HG03442 (cell line): ENCODE results near the gene SREK1IP1.

ENCODE experiments used
- ATAC-seq: cut with Tn5 transposase; IDR thresholded peaks from one replicate; pipeline ENCODE4 v1.9.1; 2021; ENCODE audit warnings: mild to moderate bottlenecking, moderate library complexity; ENCODE audit not compliant: unreplicated experiment

The SREK1IP1 gene

DNA sequence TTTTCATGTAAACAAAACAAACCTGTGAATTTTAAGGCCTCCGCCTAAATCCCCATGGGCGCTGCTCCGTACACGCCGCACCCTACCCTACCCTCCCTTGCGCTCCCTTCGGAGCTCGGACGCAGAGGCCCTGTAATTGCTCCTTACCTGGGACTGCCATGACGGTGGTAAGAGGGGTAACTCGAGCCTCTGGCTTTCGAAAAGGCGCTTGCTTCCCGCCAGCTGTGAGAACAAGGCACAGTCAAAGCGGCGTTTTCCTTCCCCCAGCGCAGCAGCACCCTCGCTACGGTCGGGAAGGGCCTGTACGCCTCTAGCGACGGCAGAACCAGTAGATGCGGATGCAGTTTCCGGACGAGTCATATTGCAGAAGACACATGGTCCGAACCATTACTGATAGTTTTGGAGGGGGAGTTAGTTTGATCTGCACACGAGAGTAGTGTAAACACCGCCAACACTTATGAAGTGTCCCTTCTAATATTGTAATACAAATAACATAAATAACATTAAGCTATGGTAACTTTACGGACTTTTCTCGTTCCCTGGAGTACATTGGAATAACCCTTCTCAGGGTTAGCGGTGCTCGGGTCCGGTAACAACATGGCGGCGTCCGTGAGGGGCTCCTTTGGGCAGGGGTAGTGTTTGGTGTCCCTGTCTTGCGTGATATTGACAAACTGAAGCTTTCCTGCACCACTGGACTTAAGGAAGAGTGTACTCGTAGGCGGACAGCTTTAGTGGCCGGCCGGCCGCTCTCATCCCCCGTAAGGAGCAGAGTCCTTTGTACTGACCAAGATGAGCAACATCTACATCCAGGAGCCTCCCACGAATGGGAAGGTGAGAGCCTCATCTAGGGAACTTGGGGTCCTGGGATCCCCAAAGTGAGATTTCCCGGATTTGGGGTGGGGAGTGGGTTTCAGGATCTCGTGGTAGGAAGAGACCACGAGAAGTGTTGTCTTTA, at the start of gene SREK1IP1, which contains the start of gene CWC27:
Gene SREK1IP1 (minus strand): TSS at position 334 of the 955 bp plus-strand sequence. CDS start 174 bp downstream, at position 160.
Gene CWC27 (plus strand): TSS at position 573 of the 955 bp plus-strand sequence. CDS start 217 bp downstream, at position 790.
- ATAC-seq = peak; percentile 97

DNA sequence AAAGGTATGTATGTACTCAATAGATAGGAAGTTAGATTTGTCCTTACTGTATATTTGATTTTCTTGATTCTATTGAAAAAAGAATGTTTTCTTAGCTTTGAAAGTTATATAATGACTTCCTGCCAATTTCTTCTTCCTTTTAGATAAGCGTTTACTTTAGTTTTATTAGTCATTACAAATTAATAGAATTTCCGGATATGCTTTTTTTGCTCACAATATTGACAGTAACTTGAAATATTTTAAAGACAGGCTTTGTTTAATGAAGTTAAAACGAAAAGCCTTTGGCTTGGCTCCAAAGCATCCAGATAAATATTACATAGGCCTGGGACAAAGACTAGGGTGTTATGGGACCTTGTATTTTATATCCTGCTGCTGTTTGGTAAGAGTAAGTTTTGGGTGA, 49.8 kb upstream of the SREK1IP1 start:
- no peak for ATAC-seq

DNA sequence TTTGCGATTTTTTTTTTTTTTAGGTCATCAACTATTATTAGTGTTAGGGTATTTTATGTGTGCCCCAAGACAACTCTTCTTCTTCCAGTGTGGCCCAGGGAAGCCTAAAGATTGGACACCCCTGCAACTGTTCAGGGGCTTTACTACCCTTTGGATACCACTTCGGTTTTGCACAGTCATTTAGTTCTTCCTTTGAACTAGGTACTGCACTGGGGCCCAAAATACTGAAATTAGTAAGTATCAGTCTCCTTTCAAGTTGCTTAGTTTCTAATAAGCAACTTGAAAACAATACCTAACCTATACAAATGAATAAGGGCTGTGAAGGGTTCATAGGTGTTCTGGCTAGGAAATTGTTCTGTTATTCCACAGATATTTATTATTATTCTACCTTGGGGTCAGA, 45.6 kb upstream of the SREK1IP1 start:
- ATAC-seq = peak; percentile 97

DNA sequence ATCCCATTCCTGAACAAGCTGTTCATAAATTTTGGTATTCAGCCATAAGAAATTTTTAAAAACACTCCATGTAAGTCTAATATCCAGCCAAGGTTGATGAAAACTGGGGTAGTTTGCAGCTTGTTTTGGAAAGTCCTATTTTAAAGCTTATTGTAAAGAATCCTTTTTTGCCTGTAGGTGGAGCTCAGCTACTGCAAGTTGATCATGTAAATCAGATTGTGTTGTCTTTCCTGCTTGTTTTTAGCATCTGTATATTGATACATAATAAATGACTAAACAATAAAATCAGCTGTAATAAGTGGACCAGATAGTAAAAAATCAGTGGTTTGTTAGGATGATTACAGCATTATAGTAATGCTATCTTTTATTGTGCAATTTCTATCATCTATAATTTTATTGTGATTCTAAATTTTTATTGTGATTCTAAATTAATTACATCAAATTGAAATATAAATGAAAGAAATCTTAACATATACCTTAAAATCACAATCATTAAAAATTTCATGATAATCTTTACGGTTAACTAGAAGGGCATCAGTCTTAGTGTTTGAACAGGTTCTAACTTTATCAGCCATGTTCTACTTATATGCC, 42.7 kb upstream of the SREK1IP1 start:
- no peak for ATAC-seq

DNA sequence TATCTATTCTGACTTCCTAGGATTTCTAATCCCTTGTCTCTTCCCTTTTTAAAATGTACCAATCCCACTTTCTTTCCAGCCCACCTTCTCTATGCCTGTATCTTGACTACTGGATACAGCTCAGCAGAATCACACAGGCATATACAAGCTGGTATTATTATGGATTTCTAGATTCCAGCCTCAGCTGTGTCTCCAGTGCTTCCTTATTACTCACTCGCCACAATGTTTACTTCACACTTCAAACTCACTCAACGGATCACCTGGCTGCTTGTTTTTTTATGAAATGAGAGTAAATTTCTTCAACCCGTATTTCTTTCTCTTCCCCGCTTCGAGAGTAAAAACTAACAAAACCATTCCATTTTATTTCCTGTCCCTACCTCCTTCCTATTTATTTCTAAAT, 39.0 kb upstream of the SREK1IP1 start:
- ATAC-seq = no peak

DNA sequence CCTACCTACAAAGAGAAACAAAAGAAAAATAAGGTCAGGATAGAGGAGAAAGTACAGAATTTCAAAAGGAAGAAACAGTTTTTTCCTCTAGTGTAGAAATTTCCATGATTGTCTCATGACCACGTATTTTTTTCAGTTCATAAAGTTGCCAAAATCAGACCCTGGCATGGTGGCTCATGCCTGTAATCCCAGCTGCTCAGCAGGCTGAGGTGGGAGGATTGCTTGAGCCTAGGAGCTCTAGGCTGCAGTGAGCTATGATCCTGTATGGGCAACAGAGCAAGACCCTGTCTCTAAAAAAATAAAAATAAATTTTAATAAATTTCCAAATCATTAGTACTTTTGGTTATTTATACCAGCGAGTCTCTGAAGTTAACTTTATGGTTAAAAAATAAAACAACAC, 38.0 kb upstream of the SREK1IP1 start:
- ATAC-seq = no peak

DNA sequence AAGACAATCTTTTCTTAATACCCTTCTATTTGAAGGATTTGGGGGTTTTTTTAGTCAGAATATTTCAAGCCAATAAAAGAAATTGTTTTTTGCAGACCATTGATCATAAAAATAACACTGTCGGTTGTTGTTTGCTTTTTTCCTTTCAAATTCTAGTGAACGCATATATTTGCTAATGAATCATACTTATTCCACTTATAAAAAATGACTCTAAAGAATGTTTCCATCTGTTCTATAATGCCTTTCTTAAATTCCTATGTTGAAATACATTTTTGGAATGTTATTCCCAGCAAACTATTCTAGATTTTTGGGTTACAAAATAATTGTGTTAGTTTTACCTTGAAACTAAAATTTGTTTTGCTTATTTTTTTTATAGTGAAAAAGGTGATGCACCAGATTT, 32.4 kb upstream of the SREK1IP1 start:
- no peak for ATAC-seq

DNA sequence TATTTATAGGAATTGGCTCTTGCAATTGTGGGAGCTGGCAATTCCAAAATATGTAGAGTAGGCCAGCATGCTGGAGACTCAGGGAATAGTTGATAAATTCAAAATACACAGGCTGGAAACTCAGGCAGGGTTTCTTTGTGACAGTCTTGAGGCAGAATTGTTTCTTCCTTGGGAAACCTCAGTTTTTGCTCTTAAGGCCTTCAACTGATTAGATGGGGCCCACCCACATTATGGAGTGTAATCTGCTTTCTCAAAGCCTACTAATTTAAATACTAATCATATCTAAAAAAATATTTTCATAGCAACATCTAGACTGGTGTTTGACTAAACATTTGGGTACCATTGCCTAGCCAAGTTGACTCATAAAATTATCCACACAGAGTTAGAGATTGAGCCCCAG, 27.8 kb upstream of the SREK1IP1 start:
- ATAC-seq = no peak

DNA sequence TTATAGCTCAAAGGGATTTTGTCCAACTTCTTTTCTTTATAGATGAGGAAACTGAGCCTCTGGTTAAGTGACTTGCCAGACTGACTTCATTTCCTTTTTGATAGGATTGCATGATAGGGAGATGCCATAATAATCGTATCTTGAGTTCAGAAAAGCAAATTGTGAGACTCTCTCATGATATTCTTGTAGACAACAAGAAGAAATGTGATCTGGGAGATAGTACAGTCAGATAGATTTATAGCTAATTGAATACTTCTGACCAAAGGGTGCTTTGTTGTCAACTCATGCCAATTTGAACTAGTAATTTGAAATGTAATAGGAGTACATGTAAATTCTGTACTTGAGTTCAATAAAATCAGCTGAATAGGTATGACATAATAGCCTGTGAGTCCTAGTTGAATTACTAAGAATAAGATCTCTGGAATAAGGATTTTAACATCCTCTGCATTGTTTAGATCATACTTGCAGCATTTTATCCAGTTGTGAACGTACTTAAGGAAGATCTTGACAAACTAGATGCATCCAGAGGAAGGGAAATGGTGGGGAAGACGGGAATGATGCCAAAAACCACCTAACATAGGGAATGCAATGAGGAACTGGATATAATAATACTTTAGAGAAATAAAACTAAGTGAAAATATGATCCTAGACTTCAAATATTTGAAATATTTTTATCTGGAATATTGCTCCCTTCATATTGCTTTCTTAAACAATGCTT, 25.7 kb upstream of the SREK1IP1 start:
- no peak for ATAC-seq

DNA sequence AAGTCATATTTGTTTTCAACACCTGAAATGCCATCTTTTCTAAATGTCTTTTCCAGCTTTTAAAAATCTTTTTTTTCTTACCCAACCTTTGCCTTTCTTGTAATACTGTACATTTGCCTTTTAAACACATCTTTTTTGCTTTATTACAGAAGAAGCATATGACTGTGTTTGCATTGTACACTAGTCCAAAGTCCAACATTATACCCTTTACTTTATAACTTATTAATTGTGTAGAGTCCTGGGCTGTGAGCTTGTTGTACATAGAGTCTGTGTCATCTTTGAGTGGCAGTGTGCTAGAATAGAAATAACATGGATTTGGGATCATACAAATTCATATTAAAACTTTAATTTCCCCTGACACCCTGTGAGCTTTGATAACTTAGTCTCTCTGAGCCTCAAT, 24.0 kb upstream of the SREK1IP1 start:
- no peak for ATAC-seq

DNA sequence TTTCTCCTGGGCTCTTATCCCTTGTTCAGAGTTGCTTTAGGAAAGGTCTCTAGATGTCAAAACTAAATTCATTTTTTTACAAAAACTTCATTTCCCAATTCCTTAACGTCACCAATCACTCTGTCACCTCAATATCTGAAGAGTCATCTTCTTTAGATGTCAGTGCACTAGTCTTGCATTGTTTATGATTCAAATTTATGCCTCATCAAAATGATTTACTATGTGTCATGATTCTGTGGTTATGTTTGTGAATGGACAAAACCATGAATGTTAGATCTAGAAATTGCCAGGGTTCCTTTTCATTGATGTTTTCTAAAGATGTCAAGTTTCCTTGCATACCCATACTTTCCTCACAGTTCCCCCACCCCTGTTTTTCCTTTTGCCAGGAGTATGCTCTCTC, 21.7 kb upstream of the SREK1IP1 start:
- ATAC-seq = no peak

DNA sequence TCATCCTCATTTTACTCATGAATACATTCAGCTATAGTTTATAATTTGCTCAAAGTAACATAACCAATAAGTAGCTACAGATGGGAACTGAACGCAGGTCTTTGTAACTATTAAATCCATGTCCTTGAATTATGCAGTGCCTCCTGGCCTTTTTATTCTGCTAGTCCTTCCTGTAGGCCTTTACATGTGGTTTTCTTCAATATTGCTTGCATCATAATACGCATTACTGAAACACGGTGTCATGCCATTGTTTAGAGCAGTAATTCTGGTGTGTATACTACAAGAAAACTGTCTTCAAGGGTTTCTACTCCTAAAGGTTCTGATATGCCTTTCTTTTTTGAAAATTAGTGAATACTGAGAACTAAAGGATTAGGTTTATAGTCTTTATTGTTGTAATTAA, 21.0 kb upstream of the SREK1IP1 start:
- ATAC-seq = no peak

DNA sequence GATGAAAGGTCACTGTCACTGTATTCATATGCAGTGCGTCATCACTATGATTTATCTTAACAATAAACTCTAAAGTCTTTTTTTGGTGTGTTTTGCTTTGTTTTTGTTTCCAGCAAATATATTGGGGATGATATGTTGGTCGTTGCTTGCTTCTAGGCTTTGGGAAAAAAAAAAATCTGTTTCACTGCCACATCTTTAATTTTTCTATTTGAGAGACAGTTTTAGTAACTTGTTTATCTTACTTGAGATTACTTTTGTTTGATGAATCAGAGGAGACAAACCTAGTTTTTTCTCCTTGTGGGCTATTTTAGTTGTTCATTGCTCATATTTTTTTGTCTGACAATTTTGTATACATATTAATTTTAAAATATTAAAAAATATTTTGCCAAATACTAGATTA, 19.7 kb upstream of the SREK1IP1 start:
- no peak for ATAC-seq

DNA sequence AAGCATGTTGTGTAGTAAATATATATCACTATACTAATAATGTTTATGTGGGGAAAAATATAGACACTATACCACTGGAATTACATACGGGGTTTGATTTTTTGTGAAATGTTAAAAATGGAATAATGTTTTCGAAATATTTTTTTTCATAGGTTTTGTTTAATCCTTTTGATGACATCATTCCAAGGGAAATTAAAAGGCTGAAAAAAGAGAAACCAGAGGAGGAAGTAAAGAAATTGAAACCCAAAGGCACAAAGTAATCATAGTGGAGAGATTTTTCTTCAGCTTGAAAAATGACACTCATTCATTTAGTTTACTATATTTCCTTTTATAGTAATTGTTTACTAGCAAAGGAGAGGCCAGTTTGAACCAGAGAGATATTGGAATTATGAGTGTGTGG, 17.9 kb upstream of the SREK1IP1 start:
- ATAC-seq = no peak

DNA sequence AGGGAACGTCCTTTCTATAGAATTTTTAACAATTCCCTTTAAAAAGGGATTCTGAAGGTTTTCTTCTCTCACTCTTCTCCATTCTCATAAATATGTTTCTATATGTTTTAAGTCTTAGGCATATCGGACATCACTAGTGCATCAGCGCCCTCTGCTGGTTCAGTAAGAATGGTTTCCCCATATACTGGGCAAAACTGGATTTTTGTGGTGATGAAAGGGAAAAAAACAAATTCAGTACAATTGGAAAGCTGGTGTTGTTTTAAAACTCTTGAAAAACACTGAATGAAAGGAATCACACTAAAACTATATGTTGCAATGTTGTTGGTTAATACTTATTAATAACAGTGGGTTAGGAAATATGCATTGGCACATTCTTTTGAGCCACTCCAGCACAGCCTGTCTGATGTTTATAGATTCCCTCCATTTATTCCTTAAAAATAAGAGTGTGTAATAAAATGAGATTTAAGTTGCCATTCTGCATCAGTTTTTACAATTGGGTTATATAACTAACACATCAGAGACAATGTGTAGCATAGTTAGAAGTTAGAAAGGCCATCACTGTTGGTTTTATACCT, 16.0 kb upstream of the SREK1IP1 start:
- peak; percentile 88 for ATAC-seq

DNA sequence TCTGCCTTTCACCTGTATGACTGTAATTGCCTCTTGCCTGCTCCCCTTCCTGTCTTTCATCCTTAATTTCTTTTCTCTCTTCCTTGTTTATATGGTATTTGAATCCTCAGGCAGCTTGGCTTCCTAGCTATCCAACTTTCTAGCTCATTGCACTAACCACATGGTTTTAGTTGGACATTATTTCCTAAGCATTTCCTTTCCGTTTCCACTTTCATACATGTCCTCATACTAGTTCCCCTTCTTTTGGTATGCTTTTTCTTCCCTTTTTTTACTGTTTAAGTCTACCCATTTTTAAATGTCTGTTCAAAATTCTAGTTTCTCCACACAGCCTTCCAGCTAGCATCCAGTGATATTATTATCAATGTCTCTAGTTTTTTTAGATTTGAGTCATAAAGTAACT, 6.8 kb upstream of the SREK1IP1 start:
- no peak for ATAC-seq

DNA sequence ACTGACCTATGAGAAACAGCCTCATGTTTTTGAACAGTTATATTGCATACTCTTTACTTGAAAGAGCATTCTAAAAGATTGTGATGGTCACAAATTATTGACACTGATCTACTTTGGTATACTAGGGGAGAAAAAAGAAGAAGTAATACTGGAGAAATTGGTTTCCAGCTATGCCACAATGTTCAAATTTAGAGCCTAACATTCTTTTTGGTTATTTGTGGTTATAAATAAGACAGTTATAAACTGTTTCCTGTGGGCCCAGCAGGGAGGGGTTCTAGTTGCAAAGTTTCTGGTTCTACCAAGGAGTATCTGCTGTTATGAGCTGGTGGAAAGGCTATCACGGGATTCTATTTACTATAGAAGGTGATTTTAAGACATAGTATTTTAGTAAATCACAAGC, 5.0 kb upstream of the SREK1IP1 start:
- ATAC-seq = peak; percentile 57

DNA sequence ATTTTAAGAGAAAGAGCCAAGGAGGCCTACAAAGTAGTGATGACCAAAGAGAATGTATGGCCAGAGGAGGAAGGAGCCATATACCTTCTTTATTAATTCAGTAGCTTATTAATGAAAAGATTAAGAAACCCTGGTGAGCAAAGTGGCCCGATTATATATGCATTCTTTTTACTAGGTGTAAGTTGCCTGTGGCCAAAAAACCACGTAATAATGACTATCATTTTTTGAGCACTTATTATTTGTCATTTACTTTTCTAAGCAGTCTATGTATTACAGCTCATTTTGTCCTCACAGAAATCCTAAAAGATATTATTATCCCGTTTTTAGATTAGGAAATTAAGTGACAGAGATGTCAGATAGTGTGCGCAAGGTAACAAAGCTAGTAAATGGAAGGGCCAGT, 3.2 kb upstream of the SREK1IP1 start:
- no peak for ATAC-seq

DNA sequence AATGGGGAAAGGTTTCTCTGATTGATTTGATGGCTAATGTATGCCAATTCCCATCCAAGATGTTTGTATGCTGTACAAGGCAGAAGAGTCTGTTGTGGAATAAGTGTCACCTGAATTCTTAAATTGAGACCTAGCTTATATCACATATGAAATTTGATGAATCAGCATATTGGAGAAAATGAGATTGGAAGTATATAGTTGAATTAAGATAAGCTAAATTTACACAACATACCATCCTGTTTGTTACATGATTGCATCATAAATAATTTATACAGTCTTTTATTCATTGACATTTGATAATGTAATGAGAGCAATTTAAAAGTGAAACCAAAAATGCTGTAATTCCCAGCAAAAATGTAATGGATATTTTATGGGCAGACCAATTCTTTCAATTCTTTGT, 1.4 kb upstream of the SREK1IP1 start:
- ATAC-seq = no peak

DNA sequence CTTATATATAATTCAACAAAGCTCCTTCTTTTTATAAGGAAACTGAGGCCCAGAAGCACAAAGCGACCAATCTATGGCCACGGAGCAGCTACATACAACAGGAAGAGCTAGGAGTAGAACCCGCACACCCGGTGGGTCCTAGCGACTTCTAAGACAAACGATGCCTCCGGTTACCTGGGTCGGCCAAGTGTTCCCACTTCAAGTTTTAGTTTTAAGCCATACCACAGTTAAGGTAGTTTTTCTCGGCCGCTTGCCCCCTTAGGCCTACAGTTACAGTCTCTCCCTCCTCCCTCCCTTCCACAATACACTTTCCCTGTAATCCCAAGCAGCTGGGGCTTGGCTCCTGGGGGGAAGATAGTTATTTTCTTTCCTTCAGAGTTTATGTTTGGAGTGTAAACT, 533 bp downstream of the SREK1IP1 start:
- ATAC-seq = peak; percentile 2

DNA sequence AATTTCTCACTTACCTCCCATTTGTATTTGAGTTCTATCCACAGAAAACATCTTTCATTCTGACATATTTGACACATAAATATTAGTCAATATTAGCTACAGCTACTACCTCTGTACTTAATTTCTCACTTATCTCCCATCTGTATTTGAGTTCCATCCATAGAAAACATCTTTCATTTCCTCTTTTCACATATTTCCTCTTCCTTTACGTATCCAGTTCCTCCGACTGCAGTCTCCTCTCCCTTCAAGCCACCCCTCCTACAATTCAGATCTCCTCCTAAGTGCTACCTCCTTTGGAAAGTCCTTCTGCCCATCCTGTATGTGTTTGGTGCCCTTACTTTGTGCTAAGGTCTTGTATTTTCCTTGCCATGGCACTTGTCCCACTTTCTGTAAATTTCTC, 1.6 kb downstream of the SREK1IP1 start:
- ATAC-seq = no peak
